ENCODE data around the gene CARD6.
"Not testable (repeated sequence)": the region's sequence is repeated elsewhere in the genome, so short reads cannot be mapped to it uniquely, and the experiment has no call there.

Gene CARD6, protein sequence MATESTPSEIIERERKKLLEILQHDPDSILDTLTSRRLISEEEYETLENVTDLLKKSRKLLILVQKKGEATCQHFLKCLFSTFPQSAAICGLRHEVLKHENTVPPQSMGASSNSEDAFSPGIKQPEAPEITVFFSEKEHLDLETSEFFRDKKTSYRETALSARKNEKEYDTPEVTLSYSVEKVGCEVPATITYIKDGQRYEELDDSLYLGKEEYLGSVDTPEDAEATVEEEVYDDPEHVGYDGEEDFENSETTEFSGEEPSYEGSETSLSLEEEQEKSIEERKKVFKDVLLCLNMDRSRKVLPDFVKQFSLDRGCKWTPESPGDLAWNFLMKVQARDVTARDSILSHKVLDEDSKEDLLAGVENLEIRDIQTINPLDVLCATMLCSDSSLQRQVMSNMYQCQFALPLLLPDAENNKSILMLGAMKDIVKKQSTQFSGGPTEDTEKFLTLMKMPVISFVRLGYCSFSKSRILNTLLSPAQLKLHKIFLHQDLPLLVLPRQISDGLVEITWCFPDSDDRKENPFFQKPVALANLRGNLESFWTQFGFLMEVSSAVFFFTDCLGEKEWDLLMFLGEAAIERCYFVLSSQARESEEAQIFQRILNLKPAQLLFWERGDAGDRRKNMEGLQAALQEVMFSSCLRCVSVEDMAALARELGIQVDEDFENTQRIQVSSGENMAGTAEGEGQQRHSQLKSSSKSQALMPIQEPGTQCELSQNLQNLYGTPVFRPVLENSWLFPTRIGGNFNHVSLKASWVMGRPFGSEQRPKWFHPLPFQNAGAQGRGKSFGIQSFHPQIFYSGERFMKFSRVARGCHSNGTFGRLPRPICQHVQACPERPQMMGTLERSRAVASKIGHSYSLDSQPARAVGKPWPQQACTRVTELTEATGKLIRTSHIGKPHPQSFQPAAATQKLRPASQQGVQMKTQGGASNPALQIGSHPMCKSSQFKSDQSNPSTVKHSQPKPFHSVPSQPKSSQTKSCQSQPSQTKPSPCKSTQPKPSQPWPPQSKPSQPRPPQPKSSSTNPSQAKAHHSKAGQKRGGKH

DNA sequence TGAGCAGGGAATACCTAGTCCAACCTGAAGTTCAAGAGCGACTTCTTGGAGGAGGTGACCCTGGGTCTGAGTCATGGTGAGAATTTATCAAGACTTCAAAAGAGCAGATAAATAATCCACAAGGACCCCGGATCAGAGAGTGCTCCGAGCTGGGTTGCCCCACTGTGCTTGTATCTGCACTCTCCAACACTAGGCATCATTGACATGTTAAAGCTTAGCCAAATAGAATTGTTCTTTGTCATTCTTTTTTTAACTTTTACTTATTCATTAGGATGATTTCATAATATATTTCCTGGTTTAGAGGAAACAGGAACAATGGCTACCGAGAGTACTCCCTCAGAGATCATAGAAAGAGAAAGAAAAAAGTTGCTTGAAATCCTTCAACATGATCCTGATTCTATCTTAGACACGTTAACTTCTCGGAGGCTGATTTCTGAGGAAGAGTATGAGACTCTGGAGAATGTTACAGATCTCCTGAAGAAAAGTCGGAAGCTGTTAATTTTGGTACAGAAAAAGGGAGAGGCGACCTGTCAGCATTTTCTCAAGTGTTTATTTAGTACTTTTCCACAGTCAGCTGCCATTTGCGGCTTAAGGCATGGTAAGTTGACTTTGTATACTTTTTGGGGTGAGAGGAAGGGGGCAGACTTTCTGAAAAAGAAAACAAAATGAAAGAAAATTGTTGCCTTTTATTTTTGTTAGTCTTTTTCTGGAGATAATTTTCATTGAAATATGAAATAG is at the start of gene CARD6:
CARD6 (plus strand) TSS at position 300 of the 738 bp plus-strand sequence; CDS start at position 316, 16 bp downstream.
- no peak for DNase-seq (ENCODE audit: low spot score)

GRCh38 chr5:40791715-40792139 is 49.4 kb upstream of the CARD6 start:
- no peak for DNase-seq (ENCODE audit: low spot score)

DNA sequence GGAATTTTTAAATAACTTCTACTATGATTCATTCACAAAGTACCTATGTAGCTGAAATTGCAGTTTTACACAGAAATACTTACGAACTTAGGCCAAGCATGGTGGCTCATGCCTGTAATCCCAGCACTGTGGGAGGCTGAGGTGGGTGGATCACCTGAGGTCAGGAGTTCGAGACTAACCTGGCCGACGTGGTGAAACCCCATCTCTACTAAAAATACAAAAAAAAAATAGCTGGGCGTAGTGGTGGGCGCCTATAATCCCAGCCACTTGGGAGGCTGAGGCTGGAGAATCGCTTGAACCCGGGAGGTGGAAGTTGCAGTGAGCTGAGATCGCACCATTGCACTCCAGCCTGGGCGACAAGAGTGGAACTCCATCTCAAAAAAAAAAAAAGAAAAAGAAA is 48.5 kb upstream of the CARD6 start:
- DNase-seq (ENCODE audit: low spot score): not testable (repeated sequence)

DNA sequence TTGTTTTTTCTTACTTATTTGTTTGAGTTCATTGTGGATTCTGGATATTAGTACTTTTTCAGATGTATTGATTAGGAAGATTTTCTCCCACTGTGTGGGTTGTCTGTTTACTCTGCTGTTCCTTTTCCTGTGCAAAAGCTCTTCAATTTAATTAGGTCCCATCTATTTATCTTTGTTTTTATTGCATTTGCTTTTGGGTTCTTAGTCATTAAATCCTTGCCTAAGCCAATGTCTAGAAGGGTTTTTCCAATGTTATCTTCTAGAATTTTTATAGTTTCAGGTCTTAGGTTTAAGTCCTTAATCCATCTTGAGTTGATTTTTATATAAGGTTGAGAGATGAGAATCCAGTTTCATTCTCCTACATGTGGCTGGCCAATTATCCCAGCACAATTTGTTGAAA is 46.8 kb upstream of the CARD6 start:
- not testable (repeated sequence) for DNase-seq (ENCODE audit: low spot score)

DNA sequence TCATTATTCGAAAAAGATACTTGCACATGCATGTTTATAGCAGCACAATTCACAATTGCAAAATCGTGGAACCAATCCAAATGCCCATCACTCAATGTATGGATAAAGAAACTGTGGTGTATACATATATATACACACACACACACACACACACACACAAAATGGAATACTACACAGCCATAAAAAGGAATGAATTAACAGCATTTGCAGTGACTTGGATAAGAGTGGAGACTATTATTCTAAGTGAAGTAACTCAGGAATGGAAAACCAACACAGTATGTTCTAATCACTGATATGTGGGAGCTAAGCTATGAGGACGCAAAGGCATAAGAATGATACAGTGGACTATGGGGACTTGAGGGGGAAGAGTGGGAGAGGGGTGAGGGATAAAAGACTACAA is 46.3 kb upstream of the CARD6 start:
- DNase-seq (ENCODE audit: low spot score): not testable (repeated sequence)

DNA sequence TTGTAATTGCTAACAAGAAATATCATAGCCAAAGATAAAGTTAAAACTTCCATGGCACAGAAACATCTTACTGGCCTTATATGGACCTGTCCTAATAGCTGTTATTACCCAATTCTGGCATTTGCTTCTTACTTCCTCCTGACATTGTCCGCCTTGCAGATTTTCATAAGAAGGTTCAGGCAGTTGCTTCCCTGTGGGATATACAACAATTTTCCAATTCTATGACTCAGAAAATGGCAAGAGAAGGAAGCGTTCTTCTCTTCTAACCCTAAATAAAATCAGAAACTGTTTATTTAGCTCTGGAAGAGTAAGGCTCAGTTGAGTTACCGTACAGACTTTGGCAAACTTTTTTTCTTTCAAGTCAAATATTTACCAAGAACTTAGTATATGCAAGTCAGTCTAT is 44.7 kb upstream of the CARD6 start:
- DNase-seq (ENCODE audit: low spot score): no peak

GRCh38 chr5:40797273-40798011 is 43.7 kb upstream of the CARD6 start:
- peak; percentile 75 for DNase-seq (ENCODE audit: low spot score)

DNA sequence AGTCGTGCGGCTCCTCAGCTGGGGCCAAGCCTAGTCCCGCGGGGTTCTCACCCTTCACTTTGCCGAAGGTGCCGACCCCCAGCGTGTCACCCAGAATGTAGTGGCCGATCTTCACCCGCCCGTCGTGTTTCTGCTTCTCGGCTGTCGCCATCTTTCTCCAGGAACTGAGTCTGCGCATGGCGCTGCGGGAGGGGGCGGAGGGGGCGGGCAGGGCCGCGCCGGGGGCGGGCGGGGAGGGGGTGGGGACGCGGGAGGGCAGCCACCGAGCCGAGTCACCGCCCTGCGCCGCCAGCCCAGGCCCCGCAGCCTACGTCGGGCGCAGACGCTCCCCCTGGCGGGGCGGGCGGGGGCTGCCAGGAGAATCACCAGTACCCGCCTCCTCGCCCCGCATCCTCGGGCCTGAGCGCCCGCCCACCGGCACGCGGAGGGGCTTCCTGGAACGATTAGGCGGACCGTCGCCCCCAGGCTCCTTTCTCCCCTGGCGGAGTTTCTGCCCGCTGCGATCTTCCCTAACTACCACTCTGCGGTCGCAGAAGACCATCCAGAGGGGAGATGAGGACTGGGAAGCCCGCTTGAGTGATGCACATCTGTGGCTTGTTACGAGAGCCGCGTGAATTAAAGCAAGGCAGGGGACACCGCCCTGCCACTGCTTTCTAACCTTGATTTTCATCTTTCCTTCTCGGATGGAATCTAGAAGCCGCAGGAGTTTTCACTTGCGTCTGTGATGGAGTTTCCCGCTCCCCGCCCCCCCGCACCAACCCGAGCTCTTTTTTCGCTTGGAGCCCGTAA is 43.0 kb upstream of the CARD6 start, which contains the start of gene PRKAA1:
PRKAA1 (minus strand) TSS at position 363 of the 789 bp plus-strand sequence; CDS start at position 178, 185 bp downstream.
- peak; percentile 89 for DNase-seq (ENCODE audit: low spot score)

GRCh38 chr5:40798801-40799210 is 42.4 kb upstream of the CARD6 start:
- DNase-seq (ENCODE audit: low spot score): no peak

DNA sequence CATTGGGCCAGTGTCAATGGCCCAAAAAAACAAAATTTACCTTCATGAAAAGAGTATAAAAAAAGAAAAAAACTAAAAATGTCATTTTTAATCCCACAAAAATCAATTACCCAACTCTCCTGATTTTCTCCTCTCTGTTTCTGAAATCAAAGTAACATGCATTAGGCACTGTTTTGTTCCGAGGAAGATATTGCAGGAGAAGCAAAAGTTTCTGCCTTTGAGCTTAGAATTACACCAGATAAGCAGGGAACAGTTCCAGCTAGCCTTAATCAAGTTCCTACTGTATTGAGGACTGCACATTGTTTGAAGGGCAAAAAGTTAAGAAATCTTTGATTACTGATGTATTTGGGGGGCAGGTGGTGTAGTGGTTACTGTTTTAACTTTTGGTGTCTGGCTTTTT is 41.9 kb upstream of the CARD6 start:
- DNase-seq (ENCODE audit: low spot score): no peak

- DNase-seq (ENCODE audit: low spot score): no peak
These were observed 39.2 kb upstream of the CARD6 start for GRCh38 chr5:40801771-40802562.

DNA sequence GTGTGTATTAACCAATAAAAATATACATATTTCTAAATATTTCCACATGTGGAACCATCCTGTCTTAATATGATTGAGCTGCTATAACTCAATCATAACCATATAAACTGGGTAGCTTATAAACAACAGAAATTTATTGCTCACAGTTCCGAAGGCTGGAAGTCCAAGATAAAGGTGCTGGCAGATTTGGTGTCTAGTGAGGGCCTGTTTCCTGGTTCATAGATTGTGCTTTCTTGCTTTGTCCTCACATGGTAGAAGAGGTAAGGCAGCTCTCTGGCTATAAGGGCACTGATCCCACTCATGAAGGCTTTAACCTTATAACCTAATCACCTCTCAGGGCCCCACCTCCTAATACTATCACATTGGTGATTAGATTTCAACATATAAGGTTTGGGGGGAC is 29.0 kb upstream of the CARD6 start:
- DNase-seq (ENCODE audit: low spot score): no peak

DNA sequence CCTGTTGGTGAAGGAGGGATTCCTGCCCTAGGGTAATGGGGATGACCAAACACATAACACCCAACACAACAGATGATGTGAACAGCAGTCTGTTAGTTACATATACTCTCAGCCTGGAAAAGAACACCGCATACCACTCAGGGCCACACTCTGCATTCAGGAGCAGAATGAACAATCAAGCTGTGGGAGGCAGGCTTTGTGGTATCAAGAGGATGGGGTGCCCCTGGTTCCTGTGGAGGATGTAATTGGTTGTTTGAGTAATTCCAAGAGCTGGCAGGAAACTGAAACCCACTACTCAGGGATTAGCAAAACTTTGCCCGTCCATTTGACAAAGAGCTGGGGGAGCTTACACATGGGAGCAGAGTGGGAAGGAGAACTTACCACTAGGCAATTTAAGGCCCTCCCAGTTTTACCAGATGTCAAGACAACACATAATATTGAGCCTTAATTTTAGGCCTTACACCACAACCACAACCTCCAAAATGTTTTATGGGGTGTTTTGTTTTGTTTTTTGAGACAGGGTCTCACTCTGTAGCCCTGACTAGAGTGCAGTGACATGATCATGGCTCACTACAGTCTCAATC is 27.4 kb upstream of the CARD6 start:
- no peak for DNase-seq (ENCODE audit: low spot score)

- DNase-seq (ENCODE audit: low spot score): no peak
These were observed 17.7 kb upstream of the CARD6 start for GRCh38 chr5:40823459-40823858.

DNA sequence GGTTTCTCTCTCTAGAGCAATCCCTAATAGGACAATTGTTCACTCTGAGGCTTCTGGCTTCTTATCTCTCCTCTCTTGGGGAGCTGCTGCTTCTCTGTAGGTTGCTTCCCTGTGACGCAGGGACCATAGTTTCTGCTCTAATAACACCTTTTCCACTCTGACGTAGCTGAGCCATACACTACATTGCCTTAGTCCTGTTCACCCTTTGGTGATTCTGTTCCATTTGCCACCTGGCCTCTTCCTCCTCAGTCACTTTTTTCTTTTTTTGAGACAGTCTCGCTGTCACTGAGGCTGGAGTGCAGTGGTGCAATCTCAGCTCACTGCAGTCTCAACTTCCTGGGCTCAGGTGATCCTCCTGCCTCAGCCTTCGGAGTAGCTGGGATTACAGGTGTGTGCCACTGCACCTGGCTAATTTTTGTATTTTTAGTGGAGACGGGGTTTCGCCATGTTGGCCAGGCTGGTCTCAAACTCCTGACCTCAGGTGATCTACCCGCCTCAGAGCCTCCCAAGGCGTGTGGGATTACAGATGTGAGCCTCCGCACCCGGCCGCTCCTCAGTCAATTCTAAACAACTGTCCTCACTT is 15.6 kb upstream of the CARD6 start:
- DNase-seq (ENCODE audit: low spot score): not testable (repeated sequence)

GRCh38 chr5:40826489-40827187 is 14.5 kb upstream of the CARD6 start:
- DNase-seq (ENCODE audit: low spot score): no peak

- DNase-seq (ENCODE audit: low spot score): no peak
These were observed 13.8 kb upstream of the CARD6 start for GRCh38 chr5:40827188-40827977.

Measured in CD4-positive, alpha-beta T cell treated with Interleukin-6 at 100 ng/mL for 8 hours (primary cell).